GM19324 (cell line): ENCODE data around the gene MCL1.
"Not testable (repeated sequence)": the region's sequence is repeated elsewhere in the genome, so short reads cannot be mapped to it uniquely, and the experiment has no call there.

Source experiments
- ATAC-seq: cut with Tn5 transposase; IDR thresholded peaks from one replicate; pipeline ENCODE4 v1.9.1; 2021; ENCODE audit warnings: mild to moderate bottlenecking, moderate library complexity; ENCODE audit not compliant: unreplicated experiment, low FRiP score

The MCL1 gene

GRCh38 chr1:150603711-150604110 lies 24.3 kb upstream of the MCL1 start:
- no peak for ATAC-seq

- not testable (repeated sequence) for ATAC-seq
Measured at GRCh38 chr1:150602372-150602771, 23.0 kb upstream of the MCL1 start.

- ATAC-seq: no peak
Measured at GRCh38 chr1:150601540-150601939, 22.1 kb upstream of the MCL1 start.

- not testable (repeated sequence) for ATAC-seq
Measured at GRCh38 chr1:150598346-150598745, 18.9 kb upstream of the MCL1 start.

- no peak for ATAC-seq
Measured at GRCh38 chr1:150596976-150597375, 17.6 kb upstream of the MCL1 start.

- ATAC-seq: no peak
Measured at GRCh38 chr1:150596095-150596892, 16.9 kb upstream of the MCL1 start.

- ATAC-seq: no peak
Measured at GRCh38 chr1:150582371-150582770, 3.0 kb upstream of the MCL1 start.

GRCh38 chr1:150581962-150582361 lies 2.6 kb upstream of the MCL1 start:
- ATAC-seq: not testable (repeated sequence)

- not testable (repeated sequence) for ATAC-seq
Measured at GRCh38 chr1:150581437-150581836, 2.0 kb upstream of the MCL1 start.

- ATAC-seq: not testable (repeated sequence)
Measured at GRCh38 chr1:150580966-150581365, 1.6 kb upstream of the MCL1 start.

- ATAC-seq: peak; percentile 1
Measured at GRCh38 chr1:150579945-150580642, 684 bp upstream of the MCL1 start.

GRCh38 chr1:150578272-150579109 lies 919 bp downstream of the MCL1 start:
- ATAC-seq: no peak

GRCh38 chr1:150577557-150578271 lies 1.7 kb downstream of the MCL1 start:
- no peak for ATAC-seq

- ATAC-seq: no peak
Measured at GRCh38 chr1:150576794-150577556, 2.4 kb downstream of the MCL1 start.

GRCh38 chr1:150576367-150576711 lies 3.1 kb downstream of the MCL1 start:
- no peak for ATAC-seq

- no peak for ATAC-seq
Measured at GRCh38 chr1:150575518-150576366, 3.7 kb downstream of the MCL1 start.

GRCh38 chr1:150575072-150575489 lies 4.3 kb downstream of the MCL1 start:
- no peak for ATAC-seq

- ATAC-seq: no peak
Measured at GRCh38 chr1:150574260-150575071, 4.9 kb downstream of the MCL1 start.
